ENCODE data around the gene ELN. TPM values are rescaled to one million over a fixed set of nuclear protein-coding genes. Genes with fewer than 3 reads are reported as not detected.

ELN gene
- total and polyA plus RNA-seq, 9 of the 15 experiments (the other 6 are each of a cell fraction or from before 2014, with no cell fraction given), result 0.20 TPM; not detected in 8

GRCh38 chr7:73997056-73997455 is 30.9 kb upstream of the ELN start:
- H3K79me2 ChIP-seq (ENCODE audit: control insufficient read depth, insufficient read depth, low read length), result no peaks in the 10 kb centered on the region
- BruUV-seq (replicated peaks), result no TSS peak
- no peak overlapping the region for H3K4me3 ChIP-seq
- in situ Hi-C loops (cut with MboI) (no loop called here), intact Hi-C loops (cut with micrococcal nuclease) (no loop called here)
- H3K4me2 ChIP-seq (ENCODE audit: insufficient read depth, low read length), result no peak overlapping the region
- ATAC-seq (no peak), FAIRE-seq (no peak), DNase-seq (ENCODE audit: extremely low read depth in 1 of 4, low spot score in 3 of 4) (no peak)
- H4K20me1 ChIP-seq (replicated peaks; ENCODE audit: control insufficient read depth, insufficient read depth, low read length), result no peaks in the 10 kb centered on the region
- ChIA-PET POLR2A (interaction anchor here (0.7 to 1.5 kb wide), 2 partner anchors 9 to 47 kb away, joined by 3 to 6 read pairs; no protein-coding TSS in a partner anchor), CTCF (ENCODE audit: low intra/inter-chr PET ratio) (no interaction called here)
- no peaks in the 10 kb centered on the region for H3K9me1 ChIP-seq (ENCODE audit: control insufficient read depth, insufficient read depth, low read length)
- H3K4me1 ChIP-seq (replicated peaks in 1 of 2; ENCODE audit: control insufficient read depth in 2 of 2, insufficient read depth in 2 of 2, low read length in 2 of 2), result no peaks in the 10 kb centered on the region; a peak in 1 of 5 replicates
- H3K27me3 ChIP-seq (ENCODE audit: control insufficient read depth in 2 of 2, insufficient read depth in 2 of 2, low read length in 2 of 2), result peaks cover 18 to 48% of the 10 kb centered on the region in 2 experiments
- no peak overlapping the region for H3K27ac ChIP-seq (ENCODE audit: extremely low read depth, low read depth, low read length)
- H3K9me3 ChIP-seq (replicated peaks; ENCODE audit: control insufficient read depth, insufficient read depth, low read depth, low read length), result peaks cover 5% of the 10 kb centered on the region
- no peak overlapping the region for H3K9ac ChIP-seq (ENCODE audit: insufficient read depth in 1 of 2, low read depth in 2 of 2, low read length in 2 of 2)
- TF ChIP-seq MEIS2 (IDR thresholded peaks at IDR 0.05; ENCODE audit: partially characterized antibody) (no peak), ZBTB1 (CRISPR knock-in tag; IDR thresholded peaks at IDR 0.05; ENCODE audit: borderline replicate concordance, low read depth) (no peak), RBM17 (IDR thresholded peaks at IDR 0.05; ENCODE audit: borderline replicate concordance, low read depth, low read length) (no peak), ZNF830 (CRISPR knock-in tag; IDR thresholded peaks at IDR 0.05) (no peak), FOS (IDR thresholded peaks at IDR 0.05; ENCODE audit: extremely low read depth, insufficient read length) (no peak), ZNF3 (CRISPR knock-in tag; IDR thresholded peaks at IDR 0.05) (no peak), NCOA6 (IDR thresholded peaks at IDR 0.05) (no peak), ZC3H11A (IDR thresholded peaks at IDR 0.05; ENCODE audit: low read depth, low read length) (no peak), BRF2 (IDR thresholded peaks at IDR 0.05; ENCODE audit: borderline replicate concordance, insufficient read depth, insufficient read length) (no peak), MYC (IDR thresholded peaks at IDR 0.05; ENCODE audit: low read depth, low read length) (no peak), MYC (CRISPR knock-in tag; IDR thresholded peaks at IDR 0.05; ENCODE audit: borderline replicate concordance, low read depth) (no peak), ZBTB11 (CRISPR knock-in tag; IDR thresholded peaks at IDR 0.05) (no peak), MTA2 (IDR thresholded peaks at IDR 0.05; ENCODE audit: low read depth) (no peak), EGR1 (conservative IDR thresholded peaks at IDR 0.05) (no peak), PPARD (CRISPR knock-in tag; IDR thresholded peaks at IDR 0.05) (no peak)
- WGBS (ENCODE audit: insufficient coverage, low coverage, missing lambda C conversion rate), result 4% methylated on average over 7 of the region's 7 CpGs
- no peaks in the 10 kb centered on the region for H3K36me3 ChIP-seq (ENCODE audit: control insufficient read depth, insufficient read depth, low read length)
- no peak overlapping the region for H2AFZ ChIP-seq (ENCODE audit: low read depth, low read length)
